ENCODE measurements around the gene CAMTA1.

CAMTA1 gene

DNA sequence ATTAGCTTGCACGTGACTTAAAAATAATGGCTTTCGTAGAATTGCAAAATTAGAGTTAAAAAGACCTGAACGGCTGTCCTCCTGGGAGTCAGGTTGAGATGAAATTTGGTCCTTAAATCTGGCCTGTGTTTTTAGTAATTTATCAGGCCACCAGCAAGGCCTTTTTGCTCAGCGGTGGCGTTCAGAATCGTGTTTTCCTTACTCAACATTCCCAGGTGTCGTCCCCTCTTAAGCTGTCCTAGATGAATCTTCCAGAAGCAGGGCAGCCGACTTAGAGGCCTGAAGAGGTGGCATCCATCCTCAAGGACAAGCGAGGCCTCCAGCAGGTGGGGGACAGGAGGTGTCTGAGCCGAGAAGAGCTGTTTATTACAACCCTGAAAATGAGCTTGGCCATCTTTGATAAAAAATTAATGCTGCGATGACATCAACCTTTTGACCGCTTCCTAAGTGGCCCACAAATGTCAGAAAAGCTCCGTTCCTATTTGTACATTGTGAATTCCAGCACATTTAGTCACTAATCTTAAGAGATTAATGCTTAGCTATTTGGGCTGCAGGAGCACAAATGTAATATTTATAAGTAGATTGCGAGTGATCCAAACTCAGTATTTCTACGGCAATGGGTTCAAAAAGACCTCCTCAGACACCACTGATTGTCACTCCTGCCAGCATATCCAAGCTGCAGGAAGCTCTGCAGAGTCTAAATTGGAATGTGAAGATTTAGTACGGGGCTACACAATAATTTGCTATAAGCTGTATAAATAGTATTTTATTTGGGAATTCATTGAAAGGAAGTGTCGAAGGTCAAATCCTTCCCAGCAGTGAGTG, 641.7 kb downstream of the CAMTA1 start:
- Histone ChIP-seq H3K36me3 (ENCODE audit: insufficient read depth, low read length) (no peaks in the 10 kb centered on the region), H3K27me3 (ENCODE audit: control insufficient read depth in 1 of 2, insufficient read depth in 2 of 2, low read length in 2 of 2) (no peaks in the 10 kb centered on the region), H3K4me1 (ENCODE audit: insufficient read depth, low read length) (no peaks in the 10 kb centered on the region), H3K27ac (ENCODE audit: low read depth, low read length) (no peak overlapping the region), H3K9me3 (ENCODE audit: low read length) (no peaks in the 10 kb centered on the region), H3K4me3 (ENCODE audit: low read depth in 1 of 2, low read length in 2 of 2) (no peak overlapping the region), H3K9ac (ENCODE audit: low read length) (no peak overlapping the region)

DNA sequence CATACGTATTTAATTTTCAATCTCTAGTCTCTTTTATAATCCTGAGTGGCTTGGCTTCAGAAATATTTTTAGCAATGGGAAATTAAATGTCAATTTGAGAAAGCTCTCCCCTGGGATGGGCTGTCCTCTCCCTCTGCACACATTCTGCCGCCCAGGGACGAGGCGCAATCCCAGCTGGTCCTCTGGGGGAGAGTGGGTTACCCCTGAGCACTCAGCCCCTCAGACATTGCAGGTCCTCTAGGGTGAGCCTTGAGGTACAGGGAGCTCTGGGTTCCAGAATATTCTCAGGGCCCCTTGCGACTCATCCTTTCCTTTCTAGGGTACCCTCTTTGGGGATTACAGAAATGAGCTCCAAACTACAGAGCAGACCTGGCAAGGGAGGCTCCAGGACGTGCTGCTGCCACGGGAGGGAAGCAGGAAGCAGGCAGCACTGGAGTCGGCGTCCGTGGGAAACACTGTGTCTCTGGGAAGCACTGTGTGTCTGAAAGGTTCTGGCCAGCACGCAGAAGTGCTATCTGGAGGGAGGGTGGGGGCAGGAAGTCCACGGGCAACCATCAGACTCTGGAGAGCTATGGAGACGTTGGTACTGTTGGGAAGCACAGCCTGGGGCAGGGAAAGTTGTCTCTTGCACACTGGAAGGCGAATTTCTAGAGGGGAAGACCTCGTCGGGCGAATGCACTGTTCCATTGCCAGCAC, 642.5 kb downstream of the CAMTA1 start:
- H3K4me3 ChIP-seq (ENCODE audit: low read depth in 1 of 2, low read length in 2 of 2): no peak overlapping the region
- H3K27me3 ChIP-seq (ENCODE audit: control insufficient read depth in 1 of 2, insufficient read depth in 2 of 2, low read length in 2 of 2): no peaks in the 10 kb centered on the region
- H3K36me3 ChIP-seq (ENCODE audit: insufficient read depth, low read length): no peaks in the 10 kb centered on the region
- H3K27ac ChIP-seq (ENCODE audit: low read depth, low read length): no peak overlapping the region
- no peak overlapping the region for H3K9ac ChIP-seq (ENCODE audit: low read length)
- no peaks in the 10 kb centered on the region for H3K4me1 ChIP-seq (ENCODE audit: insufficient read depth, low read length)
- no peaks in the 10 kb centered on the region for H3K9me3 ChIP-seq (ENCODE audit: low read length)

DNA sequence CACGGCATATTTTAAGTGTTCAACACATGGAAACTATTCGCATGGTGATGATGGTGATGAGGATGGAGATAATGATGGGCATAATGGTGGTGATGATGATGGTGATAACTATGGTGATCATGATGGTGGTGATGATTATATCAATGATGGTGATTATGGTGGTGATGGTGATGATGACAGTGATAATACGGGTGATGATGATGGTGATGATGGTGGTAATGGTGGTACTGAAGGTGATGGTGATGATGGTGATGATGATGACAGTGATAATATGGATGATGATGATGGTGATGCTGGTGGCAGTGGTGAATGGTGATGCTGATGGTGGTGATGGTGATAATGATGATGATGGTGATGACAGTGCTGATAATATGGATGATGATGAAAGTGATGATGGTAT, 644.0 kb downstream of the CAMTA1 start:
- H3K4me3 ChIP-seq (ENCODE audit: low read depth in 1 of 2, low read length in 2 of 2): no peak overlapping the region
- no peak overlapping the region for H3K27ac ChIP-seq (ENCODE audit: low read depth, low read length)
- H3K27me3 ChIP-seq (ENCODE audit: control insufficient read depth in 1 of 2, insufficient read depth in 2 of 2, low read length in 2 of 2): no peaks in the 10 kb centered on the region
- no peak overlapping the region for H3K9ac ChIP-seq (ENCODE audit: low read length)
- H3K4me1 ChIP-seq (ENCODE audit: insufficient read depth, low read length): no peaks in the 10 kb centered on the region
- no peaks in the 10 kb centered on the region for H3K9me3 ChIP-seq (ENCODE audit: low read length)
- no peaks in the 10 kb centered on the region for H3K36me3 ChIP-seq (ENCODE audit: insufficient read depth, low read length)

DNA sequence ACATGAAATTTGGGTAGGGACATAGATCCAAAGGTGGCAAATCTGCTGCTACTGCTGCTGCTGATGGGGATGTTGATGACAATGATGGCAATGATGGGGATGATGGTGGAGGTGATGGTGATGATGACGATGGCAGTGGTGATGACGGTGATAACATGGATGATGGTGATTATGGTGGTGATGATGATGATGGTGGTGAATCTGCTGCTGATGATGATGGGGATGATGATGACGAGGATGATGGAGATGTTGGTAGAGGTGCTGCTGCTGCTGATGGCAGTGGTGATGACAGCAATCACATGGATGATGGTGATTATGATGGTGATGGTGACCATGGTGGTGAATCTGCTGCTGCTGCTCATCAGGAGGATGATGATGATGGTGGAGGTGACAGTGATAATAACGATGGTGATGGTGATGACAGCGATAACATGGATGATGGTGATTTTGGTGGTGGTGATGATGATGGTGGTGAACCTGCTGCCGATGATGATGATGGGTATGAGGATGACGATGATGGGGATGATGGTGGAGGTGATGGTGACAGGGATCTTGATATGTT, 644.9 kb downstream of the CAMTA1 start:
- no peaks in the 10 kb centered on the region for H3K27me3 ChIP-seq (ENCODE audit: control insufficient read depth in 1 of 2, insufficient read depth in 2 of 2, low read length in 2 of 2)
- H3K27ac ChIP-seq (ENCODE audit: low read depth, low read length): no peak overlapping the region

DNA sequence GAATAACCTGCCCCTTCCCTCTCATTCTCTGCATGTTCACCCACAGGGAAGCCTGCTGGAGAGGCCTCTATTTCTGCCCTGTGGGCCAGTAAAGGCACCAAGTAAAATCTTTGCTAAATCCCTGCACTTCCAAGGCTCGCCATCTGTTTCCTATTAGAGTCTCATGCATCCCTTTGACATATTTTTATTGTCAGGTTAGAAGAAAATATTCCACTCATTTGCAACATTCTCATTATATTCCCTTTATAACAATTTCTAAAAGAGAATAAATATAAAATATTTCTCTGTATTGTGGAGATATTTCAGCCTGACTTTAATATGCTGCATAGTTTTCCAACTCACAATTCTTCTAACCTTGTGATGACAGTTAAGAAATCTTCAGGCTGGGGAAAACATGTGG, 645.4 kb downstream of the CAMTA1 start:
- H3K9ac ChIP-seq (ENCODE audit: low read length): no peak overlapping the region
- no peaks in the 10 kb centered on the region for H3K4me1 ChIP-seq (ENCODE audit: insufficient read depth, low read length)
- no peaks in the 10 kb centered on the region for H3K27me3 ChIP-seq (ENCODE audit: control insufficient read depth in 1 of 2, insufficient read depth in 2 of 2, low read length in 2 of 2)
- no peaks in the 10 kb centered on the region for H3K9me3 ChIP-seq (ENCODE audit: low read length)
- H3K4me3 ChIP-seq (ENCODE audit: low read depth in 1 of 2, low read length in 2 of 2): no peak overlapping the region
- no peaks in the 10 kb centered on the region for H3K36me3 ChIP-seq (ENCODE audit: insufficient read depth, low read length)
- H3K27ac ChIP-seq (ENCODE audit: low read depth, low read length): no peak overlapping the region

More for the DNA sequence above, 644.9 kb downstream of the CAMTA1 start:
- H3K9ac ChIP-seq (ENCODE audit: low read length): no peak overlapping the region
- no peaks in the 10 kb centered on the region for H3K9me3 ChIP-seq (ENCODE audit: low read length)
- no peak overlapping the region for H3K4me3 ChIP-seq (ENCODE audit: low read depth in 1 of 2, low read length in 2 of 2)
- H3K4me1 ChIP-seq (ENCODE audit: insufficient read depth, low read length): no peaks in the 10 kb centered on the region
- H3K36me3 ChIP-seq (ENCODE audit: insufficient read depth, low read length): no peaks in the 10 kb centered on the region

DNA sequence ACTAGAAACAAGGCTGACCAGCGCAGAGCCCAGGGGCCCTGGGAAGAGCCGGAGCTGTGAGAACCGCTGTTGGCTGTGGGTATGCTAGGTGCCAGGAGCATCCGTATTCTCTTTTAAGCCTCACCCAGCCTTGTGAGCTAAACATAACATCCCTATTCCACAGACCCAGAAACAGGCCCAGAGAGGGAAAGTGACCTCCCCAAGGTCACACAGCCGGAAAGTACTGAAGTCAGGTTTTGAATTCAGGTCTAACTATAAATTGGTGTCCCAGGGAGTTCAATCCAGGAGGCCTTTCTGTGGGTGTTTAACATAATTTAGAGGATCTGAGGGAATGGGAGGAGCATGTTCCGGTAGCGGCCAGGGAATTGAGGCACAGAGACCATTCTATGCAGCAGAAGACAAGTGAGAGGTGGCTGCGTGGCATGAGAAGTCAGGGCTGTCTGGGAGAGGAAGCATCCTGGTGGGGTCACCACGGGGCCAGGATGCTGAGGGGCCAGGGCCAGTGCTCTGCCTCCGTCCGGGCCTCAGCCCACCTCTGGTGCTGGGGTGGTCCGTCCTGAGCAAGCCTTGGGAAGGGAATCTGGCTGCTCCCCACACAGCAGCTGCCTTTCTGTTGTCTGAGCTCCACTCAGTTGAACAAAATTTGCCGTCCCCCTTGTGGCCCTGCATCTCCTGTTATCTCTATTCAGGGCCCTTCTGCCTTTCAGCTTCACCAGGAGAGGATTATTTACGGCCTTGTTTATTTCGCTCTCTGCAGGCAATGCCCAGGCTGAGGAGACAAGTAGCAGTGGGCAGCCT, 647.0 kb downstream of the CAMTA1 start:
- H3K4me1 ChIP-seq (ENCODE audit: insufficient read depth, low read length): no peaks in the 10 kb centered on the region
- H3K4me3 ChIP-seq (ENCODE audit: low read depth in 1 of 2, low read length in 2 of 2): no peak overlapping the region
- H3K36me3 ChIP-seq (ENCODE audit: insufficient read depth, low read length): no peaks in the 10 kb centered on the region
- no peaks in the 10 kb centered on the region for H3K27me3 ChIP-seq (ENCODE audit: control insufficient read depth in 1 of 2, insufficient read depth in 2 of 2, low read length in 2 of 2)
- H3K9ac ChIP-seq (ENCODE audit: low read length): no peak overlapping the region
- H3K9me3 ChIP-seq (ENCODE audit: low read length): no peaks in the 10 kb centered on the region
- H3K27ac ChIP-seq (ENCODE audit: low read depth, low read length): no peak overlapping the region

DNA sequence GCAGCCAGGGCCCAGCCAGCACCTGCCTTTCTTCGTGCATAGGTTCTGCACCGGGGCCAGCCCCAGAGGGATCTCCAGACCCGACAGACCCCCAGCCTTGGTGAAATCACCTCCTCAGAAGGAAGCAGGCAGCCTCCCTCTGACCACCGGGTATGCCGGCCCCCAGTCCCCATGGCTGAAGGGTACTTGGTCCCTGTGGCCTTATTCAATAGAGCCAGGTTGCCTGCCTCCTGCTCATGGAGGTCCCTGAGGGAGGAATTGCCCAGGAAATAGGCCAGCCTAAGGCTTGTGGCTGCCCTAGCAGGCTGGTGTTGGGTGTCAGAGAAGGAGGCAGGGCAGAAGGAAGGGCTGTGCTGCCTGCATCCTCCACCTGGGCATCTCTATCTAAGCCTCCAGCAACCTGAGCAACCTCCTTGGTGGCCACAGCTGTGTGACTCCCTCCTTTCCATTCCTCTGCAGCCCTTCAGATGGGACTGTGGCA, 647.7 kb downstream of the CAMTA1 start:
- H3K27ac ChIP-seq (ENCODE audit: low read depth, low read length): no peak overlapping the region

DNA sequence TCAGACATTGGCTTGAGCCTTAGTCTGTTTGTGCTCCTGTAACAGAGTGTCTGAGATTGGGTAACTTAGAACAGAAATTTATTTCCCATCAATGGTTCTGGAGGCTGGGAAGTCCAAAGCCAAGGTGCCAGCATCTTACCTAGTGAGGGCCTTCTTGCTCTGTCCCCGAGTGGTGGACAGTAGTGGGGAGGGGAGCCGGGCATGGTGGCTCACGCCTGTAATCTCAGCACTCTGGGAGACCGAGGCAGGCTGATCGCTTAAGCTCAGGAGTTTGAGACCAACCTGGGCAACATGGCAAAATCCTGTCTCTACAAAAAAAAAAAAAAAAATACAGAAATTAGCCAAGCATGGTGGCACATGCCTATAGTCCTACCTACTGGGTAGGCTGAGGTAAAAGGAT, 649.3 kb downstream of the CAMTA1 start:
- no peaks in the 10 kb centered on the region for H3K9me3 ChIP-seq (ENCODE audit: low read length)
- H3K27me3 ChIP-seq (ENCODE audit: control insufficient read depth in 1 of 2, insufficient read depth in 2 of 2, low read length in 2 of 2): no peaks in the 10 kb centered on the region
- no peak overlapping the region for H3K4me3 ChIP-seq (ENCODE audit: low read depth in 1 of 2, low read length in 2 of 2)
- no peak overlapping the region for H3K9ac ChIP-seq (ENCODE audit: low read length)
- no peak overlapping the region for H3K27ac ChIP-seq (ENCODE audit: low read depth, low read length)
- no peaks in the 10 kb centered on the region for H3K4me1 ChIP-seq (ENCODE audit: insufficient read depth, low read length)
- H3K36me3 ChIP-seq (ENCODE audit: insufficient read depth, low read length): no peaks in the 10 kb centered on the region

More for the DNA sequence above, 647.7 kb downstream of the CAMTA1 start:
- no peaks in the 10 kb centered on the region for H3K4me1 ChIP-seq (ENCODE audit: insufficient read depth, low read length)
- no peak overlapping the region for H3K9ac ChIP-seq (ENCODE audit: low read length)
- H3K36me3 ChIP-seq (ENCODE audit: insufficient read depth, low read length): no peaks in the 10 kb centered on the region
- no peaks in the 10 kb centered on the region for H3K9me3 ChIP-seq (ENCODE audit: low read length)
- no peak overlapping the region for H3K4me3 ChIP-seq (ENCODE audit: low read depth in 1 of 2, low read length in 2 of 2)
- H3K27me3 ChIP-seq (ENCODE audit: control insufficient read depth in 1 of 2, insufficient read depth in 2 of 2, low read length in 2 of 2): no peaks in the 10 kb centered on the region

DNA sequence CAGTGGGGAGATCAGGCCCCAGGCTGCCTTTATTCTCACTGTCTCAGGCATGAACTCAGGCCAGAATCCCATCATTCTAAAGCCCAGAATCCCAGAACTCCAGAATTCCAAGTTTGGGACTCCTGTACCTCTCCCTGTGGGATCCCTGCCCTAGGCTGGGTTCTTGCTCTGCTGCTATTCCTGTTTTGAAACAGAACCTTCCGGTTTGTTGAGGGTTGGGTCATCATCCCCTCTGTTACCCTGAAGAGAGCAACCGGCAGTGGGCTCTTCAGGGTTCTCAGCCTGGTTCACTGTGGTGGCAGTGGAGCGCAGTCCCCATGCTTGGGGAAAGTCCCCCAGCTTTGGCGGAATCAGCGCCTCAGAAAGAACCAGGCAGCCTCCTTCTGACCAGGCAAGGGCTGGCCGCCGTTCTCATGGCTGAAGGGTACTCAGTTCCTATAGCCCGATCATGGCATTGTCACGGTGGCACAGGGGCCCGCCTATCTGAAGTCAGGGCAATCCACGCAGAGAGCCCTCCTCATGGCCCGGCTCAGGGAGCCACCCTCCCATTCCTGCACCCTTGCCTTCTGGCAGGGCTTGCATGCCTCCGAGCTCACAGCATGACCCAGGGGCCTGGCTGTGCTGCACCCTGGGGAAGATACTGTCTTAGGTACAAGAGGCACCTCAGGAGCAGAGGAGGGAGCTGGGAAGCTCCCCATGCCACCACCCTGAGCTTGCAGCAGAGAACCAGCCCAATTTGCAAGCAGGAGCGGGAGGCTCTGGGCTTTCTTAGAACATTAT, 650.2 kb downstream of the CAMTA1 start:
- H3K4me1 ChIP-seq (ENCODE audit: insufficient read depth, low read length): no peaks in the 10 kb centered on the region
- H3K9me3 ChIP-seq (ENCODE audit: low read length): no peaks in the 10 kb centered on the region
- H3K27ac ChIP-seq (ENCODE audit: low read depth, low read length): no peak overlapping the region
- H3K9ac ChIP-seq (ENCODE audit: low read length): no peak overlapping the region
- no peak overlapping the region for H3K4me3 ChIP-seq (ENCODE audit: low read depth in 1 of 2, low read length in 2 of 2)
- no peaks in the 10 kb centered on the region for H3K27me3 ChIP-seq (ENCODE audit: control insufficient read depth in 1 of 2, insufficient read depth in 2 of 2, low read length in 2 of 2)
- H3K36me3 ChIP-seq (ENCODE audit: insufficient read depth, low read length): no peaks in the 10 kb centered on the region

DNA sequence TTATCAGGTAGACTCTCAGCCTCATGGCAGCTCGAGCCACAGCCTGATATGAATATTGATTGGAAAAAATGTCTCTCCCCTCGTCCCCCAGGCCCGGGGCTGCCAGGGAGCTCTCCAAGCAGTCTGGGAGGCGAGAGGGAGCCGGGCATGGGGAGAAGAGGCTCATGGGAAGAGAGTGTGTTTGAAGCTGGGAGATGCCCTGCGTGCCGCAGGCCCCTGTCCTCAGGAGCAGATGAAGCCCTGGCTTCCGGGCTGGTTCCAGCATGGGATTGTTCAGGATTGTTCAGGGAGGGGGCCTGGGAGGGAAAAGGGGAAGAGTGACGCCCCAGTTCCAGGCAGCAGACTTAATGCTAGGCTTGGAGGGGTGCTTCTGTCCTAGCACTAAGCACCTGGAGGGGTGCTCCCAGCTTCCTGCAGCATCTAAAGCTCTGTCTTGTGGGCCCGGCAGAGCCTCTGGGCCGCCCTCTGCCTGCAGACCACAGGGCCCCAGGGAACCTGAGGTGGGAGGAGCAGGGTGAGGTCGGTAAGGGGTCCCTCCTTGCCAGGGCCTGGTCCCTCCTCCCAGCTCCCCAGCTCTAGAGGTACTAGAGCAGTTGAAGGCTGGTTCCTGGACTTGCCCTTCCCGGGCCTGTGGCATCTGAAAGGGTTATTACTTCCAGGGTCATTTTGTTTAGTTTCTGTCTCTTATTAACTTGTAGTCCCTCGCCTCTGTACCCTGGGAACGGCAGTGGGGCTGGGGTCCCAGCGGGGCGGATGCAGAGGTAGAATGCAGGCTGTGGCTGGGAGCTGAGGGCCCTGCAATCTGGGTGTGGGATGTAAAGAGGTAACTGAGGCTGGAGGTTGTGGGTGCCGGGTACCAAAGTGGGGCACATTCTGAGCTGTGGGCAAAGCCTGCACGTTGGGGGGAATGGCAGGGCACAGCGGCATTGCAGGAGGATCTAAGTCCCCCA, 651.1 kb downstream of the CAMTA1 start:
- no peaks in the 10 kb centered on the region for H3K27me3 ChIP-seq (ENCODE audit: control insufficient read depth in 1 of 2, insufficient read depth in 2 of 2, low read length in 2 of 2)
- no peaks in the 10 kb centered on the region for H3K4me1 ChIP-seq (ENCODE audit: insufficient read depth, low read length)
- no peak overlapping the region for H3K9ac ChIP-seq (ENCODE audit: low read length)
- H3K4me3 ChIP-seq (ENCODE audit: low read depth in 1 of 2, low read length in 2 of 2): no peak overlapping the region
- no peak overlapping the region for H3K27ac ChIP-seq (ENCODE audit: low read depth, low read length)
- no peaks in the 10 kb centered on the region for H3K9me3 ChIP-seq (ENCODE audit: low read length)
- no peaks in the 10 kb centered on the region for H3K36me3 ChIP-seq (ENCODE audit: insufficient read depth, low read length)

Measured in muscle layer of colon (tissue), 2 donors.